ENCODE results near the gene CLIC5. TPM values are rescaled to one million over a fixed set of nuclear protein-coding genes. Genes with fewer than 3 reads are reported as not detected.

CLIC5 gene
- total RNA-seq, 1 experiment from 2014 or later, result 0.20 TPM

GRCh38 chr6:45877970-45878590, 137.6 kb downstream of the CLIC5 start:
- no peak overlapping the region for H2AK5ac ChIP-seq (ENCODE audit: insufficient read length, low read length)
- H3K18ac ChIP-seq (ENCODE audit: insufficient read length, low read depth, low read length), result no peak overlapping the region
- H4K20me1 ChIP-seq (ENCODE audit: control insufficient read depth, insufficient read depth, insufficient read length), result no peaks in the 10 kb centered on the region
- H3K27ac ChIP-seq (ENCODE audit: insufficient read length, low read depth, low read length), result no peak overlapping the region
- no peaks in the 10 kb centered on the region for H3K4me1 ChIP-seq (ENCODE audit: insufficient read depth, low read length)
- no CpG with 5 or more reads among the region's 5 CpGs for WGBS (ENCODE audit: extremely low coverage, insufficient read length, low lambda C conversion rate)
- H4K91ac ChIP-seq (ENCODE audit: insufficient read length, low read depth, low read length), result no peak overlapping the region
- H3K4ac ChIP-seq (ENCODE audit: low read depth, low read length), result no peak overlapping the region
- H3K56ac ChIP-seq (ENCODE audit: insufficient read length, low read depth, low read length), result no peak overlapping the region
- H2BK12ac ChIP-seq (ENCODE audit: insufficient read length, low read depth, low read length), result no peak overlapping the region
- Mint-ChIP-seq H3K4me3 (no peak overlapping the region), H3K27ac (no peak overlapping the region), H3K9me3 (no peaks in the 10 kb centered on the region), H3K27me3 (ENCODE audit: low read depth) (no peaks in the 10 kb centered on the region; the same call in 1 of the 2 replicates), H3K36me3 (ENCODE audit: insufficient read depth in 1 of 3, low read depth in 3 of 3) (no peaks in the 10 kb centered on the region), H3K4me1 (no peaks in the 10 kb centered on the region)
- no peak overlapping the region for H2BK15ac ChIP-seq (ENCODE audit: low read depth, low read length)
- H3K79me2 ChIP-seq (ENCODE audit: insufficient read depth, low read length), result no peaks in the 10 kb centered on the region
- H2BK20ac ChIP-seq (ENCODE audit: low read depth, low read length, poor library complexity, severe bottlenecking), result no peak overlapping the region
- H4K5ac ChIP-seq (ENCODE audit: insufficient read length, low read depth, low read length), result no peak overlapping the region
- H2BK120ac ChIP-seq (ENCODE audit: low read depth, low read length, poor library complexity, severe bottlenecking), result no peak overlapping the region
- H3K4me2 ChIP-seq (ENCODE audit: insufficient read depth, insufficient read length, low read length), result no peak overlapping the region
- no peak overlapping the region for H3K23ac ChIP-seq (ENCODE audit: insufficient read length, low read depth, low read length)
- no peak overlapping the region for H2BK5ac ChIP-seq (ENCODE audit: insufficient read length, low read length)
- no peak for TF ChIP-seq CTCF (conservative IDR thresholded peaks at IDR 0.05)
- no peaks in the 10 kb centered on the region for H3K23me2 ChIP-seq (ENCODE audit: insufficient read length, low read depth, low read length, poor library complexity, severe bottlenecking)
- DNase-seq, result no peak
- no peaks in the 10 kb centered on the region for H3K79me1 ChIP-seq (ENCODE audit: insufficient read depth, low read depth, low read length, poor library complexity, severe bottlenecking)
- H3T11ph ChIP-seq (ENCODE audit: low read length), result no peak overlapping the region
- H2AFZ ChIP-seq (ENCODE audit: low read length), result no peak overlapping the region
- no peaks in the 10 kb centered on the region for H3K9me3 ChIP-seq (ENCODE audit: control insufficient read depth, low read depth, low read length)
- H3K14ac ChIP-seq (ENCODE audit: insufficient read depth, low read length), result no peak overlapping the region
- no peaks in the 10 kb centered on the region for H3K27me3 ChIP-seq (ENCODE audit: insufficient read depth, low read length)
- no peak overlapping the region for H3K9ac ChIP-seq (ENCODE audit: extremely low read depth, insufficient read length, low read length)
- no peak overlapping the region for H4K8ac ChIP-seq (replicated peaks; ENCODE audit: insufficient read length, low read depth, low read length)

Measured in H9 (cell line).